ENCODE measurements around the gene MYMX. TPM values are rescaled to one million over a fixed set of nuclear protein-coding genes. Genes with fewer than 3 reads are reported as not detected.

Gene MYMX
- total RNA-seq, 2 experiments from 2014 or later: not detected

- Mint-ChIP-seq H3K27ac (peak overlapping the region; percentile 60), H3K4me1 (ENCODE audit: low read depth) (peaks cover 68% of the 10 kb centered on the region), H3K27me3 (no peaks in the 10 kb centered on the region), H3K36me3 (ENCODE audit: low read depth) (peaks cover 81% of the 10 kb centered on the region), H3K4me3 (peak overlapping the region; percentile 82), H3K9me3 (no peaks in the 10 kb centered on the region)
- intact Hi-C loops (cut with DNase I, micrococcal nuclease): loop anchor here (5.0 kb wide), 3 partner anchors 32 to 127 kb away; partner anchors contain the start of genes SLC29A1 (in 2 of the 2), MRPL14 (in 1 of the 2) and TMEM63B (in 1 of the 2)
- Histone ChIP-seq H3K27ac (ENCODE audit: low read depth in 1 of 2, low read length in 2 of 2) (no peak overlapping the region), H3K4me3 (ENCODE audit: low read length) (no peak overlapping the region), H3K9me3 (ENCODE audit: control insufficient read depth in 1 of 2, insufficient read depth in 1 of 2, low read length in 2 of 2) (no peaks in the 10 kb centered on the region), H3K36me3 (ENCODE audit: insufficient read depth, low read length) (peaks cover 75% of the 10 kb centered on the region), H3K27me3 (ENCODE audit: control insufficient read depth in 1 of 2, insufficient read depth in 2 of 2, low read length in 2 of 2) (no peaks in the 10 kb centered on the region), H3K4me1 (ENCODE audit: insufficient read depth, low read length) (peaks cover 45% of the 10 kb centered on the region)
- CTCF ChIA-PET: interaction anchor here (0.9 to 2.6 kb wide), 3 partner anchors 16 to 59 kb away, joined by 3 to 9 read pairs (median 4); partner anchors contain the start of genes AARS2 and TMEM151B
- no peak for ATAC-seq (ENCODE audit: poor library complexity)
- peak in 1 of 14 experiments; percentile 16 for DNase-seq
- no peak for TF ChIP-seq CTCF (IDR thresholded peaks at IDR 0.05)
- POLR2A ChIA-PET: interaction anchor here (0.9 to 4.0 kb wide), 6 partner anchors 8 to 69 kb away, joined by 3 to 135 read pairs (median 6); partner anchors contain the start of gene HSP90AB1
Measured at GRCh38 chr6:44254191-44255104, 37.7 kb downstream of the MYMX start.

- H3K4me3 Mint-ChIP-seq: peak overlapping the region; percentile 82
- peaks cover 40% of the 10 kb centered on the region for H3K4me1 ChIP-seq (ENCODE audit: insufficient read depth, low read length)
- no peak overlapping the region for H3K4me3 ChIP-seq (ENCODE audit: low read length)
- ChIA-PET CTCF (interaction anchor here (1.0 to 2.6 kb wide), 3 partner anchors 8 to 58 kb away, joined by 5 to 12 read pairs (median 9); partner anchors contain the start of genes AARS2 and HSP90AB1), POLR2A (interaction anchor here (1.6 to 4.0 kb wide), 4 partner anchors 7 to 13 kb away, joined by 4 to 135 read pairs (median 8); partner anchors contain the start of gene HSP90AB1)
- peaks cover 75% of the 10 kb centered on the region for H3K36me3 ChIP-seq (ENCODE audit: insufficient read depth, low read length)
- H3K9me3 ChIP-seq (ENCODE audit: control insufficient read depth in 1 of 2, insufficient read depth in 1 of 2, low read length in 2 of 2): no peaks in the 10 kb centered on the region
- ATAC-seq (ENCODE audit: poor library complexity) (no peak), DNase-seq (peak in 1 of 14 experiments; percentile 14)
- peaks cover 74% of the 10 kb centered on the region for H3K36me3 Mint-ChIP-seq (ENCODE audit: low read depth)
- intact Hi-C loops (cut with DNase I, micrococcal nuclease): loop anchor here (5.0 kb wide), 3 partner anchors 33 to 128 kb away; partner anchors contain the start of genes SLC29A1 (in 2 of the 2), MRPL14 (in 1 of the 2) and TMEM63B (in 1 of the 2)
- H3K27me3 Mint-ChIP-seq: no peaks in the 10 kb centered on the region
- peak overlapping the region in 1 of 2 donors; percentile 45 for H3K27ac ChIP-seq (ENCODE audit: low read depth in 1 of 2, low read length in 2 of 2)
- H3K27me3 ChIP-seq (ENCODE audit: control insufficient read depth in 1 of 2, insufficient read depth in 2 of 2, low read length in 2 of 2): no peaks in the 10 kb centered on the region
- TF ChIP-seq CTCF (IDR thresholded peaks at IDR 0.05): no peak
- H3K27ac Mint-ChIP-seq: peak overlapping the region; percentile 60
- H3K9me3 Mint-ChIP-seq: no peaks in the 10 kb centered on the region
- H3K4me1 Mint-ChIP-seq (ENCODE audit: low read depth): peaks cover 60% of the 10 kb centered on the region
Measured at GRCh38 chr6:44255105-44255808, 38.5 kb downstream of the MYMX start.

Measured in CD4-positive, alpha-beta T cell (primary cell).